K562 (cell line): Measurements from ENCODE around the gene FGD6. TPM values are rescaled to one million over a fixed set of nuclear protein-coding genes. Genes with fewer than 3 reads are reported as not detected.
A peak's percentile ranks its signal among the peaks of the same experiment; 100 is the strongest.

Source experiments
- CC2D1A ChIP-seq: fragments of 450-650 bp; IDR thresholded peaks from 2 replicates; pipeline ENCODE4 v1.6.1; 2017; ENCODE audit warnings: mild to moderate bottlenecking
- CREB1 ChIP-seq, 2 experiments: sonication (generic) in 1 of 2; formaldehyde crosslinking in 1 of 2; IDR thresholded peaks; 2 replicates each; pipeline versions ENCODE4 v1.6.1 to v1.8.0; 2012 to 2022; ENCODE audit warnings: inconsistent platforms in 1 of 2, mild to moderate bottlenecking in 1 of 2, missing genetic modification reagents in 1 of 2, moderate library complexity in 1 of 2
- CREB3 ChIP-seq: fragments of 450-650 bp; conservative IDR thresholded peaks from 2 replicates; pipeline ENCODE4 v1.6.1; 2016; ENCODE audit warnings: missing genetic modification characterization, low read depth, mild to moderate bottlenecking, missing compliant biosample characterization, moderate library complexity
- DLX4 ChIP-seq: fragments of 250-450 bp; sonication (Bioruptor Pico); IDR thresholded peaks from 2 replicates; pipeline ENCODE4 v1.6.1; 2021; ENCODE audit warnings: mild to moderate bottlenecking
- ELF2 ChIP-seq: fragments of 250-450 bp; sonication (Bioruptor Pico); IDR thresholded peaks from 2 replicates; pipeline ENCODE4 v1.5.0; 2021; ENCODE audit warnings: mild to moderate bottlenecking
- LEF1 ChIP-seq: fragments of 450-650 bp; IDR thresholded peaks from 2 replicates; pipeline ENCODE4 v1.6.1; 2016; ENCODE audit warnings: mild to moderate bottlenecking
- MCM7 ChIP-seq, 2 experiments: fragments of 450-650 bp; IDR thresholded peaks; 2 replicates each; pipeline ENCODE4 v1.6.1; 2016 to 2018
- PATZ1 ChIP-seq: fragments of 250-450 bp; sonication (Bioruptor Pico); IDR thresholded peaks from 2 replicates; pipeline ENCODE4 v1.5.0; 2020; ENCODE audit warnings: mild to moderate bottlenecking, borderline replicate concordance
- PHF20 ChIP-seq: fragments of 450-650 bp; IDR thresholded peaks from 2 replicates; pipeline ENCODE4 v1.6.1; 2018; ENCODE audit not compliant: partially characterized antibody
- PYGO2 ChIP-seq: fragments of 450-650 bp; IDR thresholded peaks from 2 replicates; pipeline ENCODE4 v1.6.1; 2016; ENCODE audit warnings: mild to moderate bottlenecking, missing genetic modification characterization, moderate library complexity, missing compliant biosample characterization
- SNIP1 ChIP-seq: fragments of 450-650 bp; IDR thresholded peaks from 2 replicates; pipeline ENCODE4 v1.7.1; 2017; ENCODE audit warnings: low read depth, mild to moderate bottlenecking
- ZBTB40 ChIP-seq, 2 experiments: fragments of 450-650 bp in 1 of 2; sonication (generic) in 1 of 2; formaldehyde crosslinking in 1 of 2; IDR thresholded peaks; 2 replicates each; pipeline versions ENCODE4 v1.7.1 to v1.9.0; 2016 to 2022; ENCODE audit warnings: inconsistent platforms in 1 of 2, mild to moderate bottlenecking in 1 of 2, missing genetic modification reagents in 1 of 2
- ZEB2 ChIP-seq: fragments of 450-650 bp; IDR thresholded peaks from 2 replicates; pipeline ENCODE4 v1.6.1; 2016
- ZNF561 ChIP-seq: fragments of 450-650 bp; formaldehyde crosslinking; conservative IDR thresholded peaks from 2 replicates; pipeline ENCODE4 v1.4.0; 2020; ENCODE audit warnings: mild to moderate bottlenecking, moderate library complexity
- ZNF79 ChIP-seq: fragments of 250-450 bp; sonication (Bioruptor Pico); IDR thresholded peaks from 2 replicates; pipeline ENCODE4 v1.4.0; 2020; ENCODE audit warnings: low read depth, mild to moderate bottlenecking, moderate library complexity
- polyA plus RNA-seq, 8 experiments: library from polyadenylated mRNA; depleted of rRNA in 4 of 8; stranded (reverse) in 5 of 8; unstranded in 3 of 8; fragments of >200 nt; fragmentation: Nextera tagmentation in 2 of 8; fragmentation: Illumina TruSeq in 1 of 8; extraction: Ambion mirVana in 2 of 8; extraction: Trizol in 1 of 8; gene quantifications; 2 replicates each; pipeline versions ENCODE4 v1.2.1 to v1.2.3, GENCODE V29; 2011 to 2014; ENCODE audit warnings: inconsistent platforms in 1 of 8, missing spikeins in 1 of 8
- total RNA-seq, 7 experiments: library from RNA; depleted of rRNA in 6 of 7; stranded (reverse); fragments of >200 nt in 6 of 7; fragmentation: Illumina TruSeq in 2 of 7; extraction: Trizol in 2 of 7; gene quantifications; 2 replicates each; pipeline versions ENCODE4 v1.2.1 to v1.2.3, GENCODE V29; 2011 to 2021; ENCODE audit warnings: low replicate concordance in 1 of 7

Gene FGD6
- total and polyA plus RNA-seq, 9 of the 15 experiments (the other 6 are each of a cell fraction or from before 2014, with no cell fraction given) = 1.5 to 11.1 (median 5.8) TPM

GRCh38 chr12:95204141-95204866, 13.0 kb downstream of the FGD6 start (continued):
- TF ChIP-seq ZBTB40 (IDR thresholded peaks at IDR 0.05) (no peak), ZBTB40 (CRISPR knock-in tag; IDR thresholded peaks at IDR 0.05) (no peak), ZNF79 (CRISPR knock-in tag) (no peak), ZNF561 (CRISPR knock-in tag) (no peak), MCM7 (IDR thresholded peaks at IDR 0.05) (no peak), PATZ1 (no peak), SNIP1 (no peak), LEF1 (peak; percentile 96), PYGO2 (tag) (0 out of 2 replicates have a peak, but pooled peaks have one; percentile 54), ELF2 (no peak), CC2D1A (peak; percentile 94), PHF20 (no peak), ZEB2 (peak; percentile 95), DLX4 (CRISPR knock-in tag) (no peak), CREB3 (tag) (no peak), CREB1 (IDR thresholded peaks at IDR 0.05) (peak; percentile 51; the same call in 1 of the 2 replicates), CREB1 (CRISPR knock-in tag; IDR thresholded peaks at IDR 0.05) (peak; percentile 74; the same call in 1 of the 2 replicates)
